ENCODE measurements around the gene NR6A1.

The NR6A1 gene

DNA sequence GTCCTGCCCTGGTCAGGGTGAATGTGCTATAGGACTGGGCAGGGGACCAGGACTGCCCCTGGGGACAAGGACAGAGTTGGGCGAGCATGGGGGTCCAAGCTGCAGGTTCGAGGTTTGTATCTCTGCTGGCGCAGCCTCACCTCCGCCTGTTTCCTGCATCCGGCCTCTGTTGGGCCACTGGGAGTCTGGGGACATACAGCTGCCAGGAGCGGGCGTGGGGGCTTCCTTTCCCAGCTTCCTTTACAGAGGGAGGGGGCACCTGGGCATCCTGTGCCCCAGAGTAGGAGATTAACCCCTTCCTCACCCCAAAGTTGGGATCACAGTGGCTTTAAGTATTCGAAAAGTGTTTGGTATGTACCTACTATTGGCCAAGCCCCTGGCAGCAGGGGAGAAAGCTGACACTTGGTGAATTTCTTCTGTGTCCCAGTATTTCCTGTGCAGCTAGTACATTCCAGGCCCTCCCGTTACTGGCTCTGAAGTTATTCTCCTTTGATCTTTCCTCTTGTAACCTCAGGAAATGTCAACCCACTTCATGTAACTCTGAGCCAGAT lies 24.8 kb upstream of the NR6A1 start:
- DNase-seq: peak; percentile 14

DNA sequence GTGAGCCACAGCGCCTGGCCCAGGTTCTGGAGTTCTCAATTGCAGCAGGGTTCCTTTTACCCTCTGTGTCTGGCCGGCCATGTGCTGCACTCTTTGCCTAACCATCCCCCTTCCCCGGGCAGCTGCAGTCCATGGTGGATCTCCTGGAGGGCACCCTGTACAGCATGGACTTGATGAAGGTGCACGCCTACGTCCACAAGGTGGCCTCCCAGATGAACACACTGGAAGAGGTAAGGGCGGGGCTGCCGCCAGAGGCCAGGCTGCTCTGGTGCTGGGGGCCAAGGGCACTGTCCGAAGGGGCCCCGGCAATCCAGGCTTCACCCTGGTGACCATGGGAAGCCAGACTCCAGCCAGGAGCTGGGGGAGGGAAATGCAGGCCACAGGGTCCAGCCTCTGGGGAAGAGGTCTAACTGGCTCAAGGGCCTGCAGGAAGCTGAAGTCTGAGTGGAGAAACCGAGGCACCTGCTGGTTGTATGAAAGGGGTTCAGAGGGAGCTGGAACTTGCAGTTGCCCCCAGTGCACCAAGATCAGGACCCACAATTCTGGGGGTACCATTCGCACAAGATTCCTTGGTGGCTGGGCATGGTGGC lies 23.9 kb upstream of the NR6A1 start:
- no peak for DNase-seq

- DNase-seq: no peak
Observed at GRCh38 chr9:124793015-124793541, 22.0 kb upstream of the NR6A1 start.

- DNase-seq: no peak
Observed at GRCh38 chr9:124792257-124793014, 21.3 kb upstream of the NR6A1 start.

- no peak for DNase-seq
Observed at GRCh38 chr9:124790801-124791505, 19.8 kb upstream of the NR6A1 start.

- DNase-seq: no peak
Observed at GRCh38 chr9:124790301-124790700, 19.2 kb upstream of the NR6A1 start.

DNA sequence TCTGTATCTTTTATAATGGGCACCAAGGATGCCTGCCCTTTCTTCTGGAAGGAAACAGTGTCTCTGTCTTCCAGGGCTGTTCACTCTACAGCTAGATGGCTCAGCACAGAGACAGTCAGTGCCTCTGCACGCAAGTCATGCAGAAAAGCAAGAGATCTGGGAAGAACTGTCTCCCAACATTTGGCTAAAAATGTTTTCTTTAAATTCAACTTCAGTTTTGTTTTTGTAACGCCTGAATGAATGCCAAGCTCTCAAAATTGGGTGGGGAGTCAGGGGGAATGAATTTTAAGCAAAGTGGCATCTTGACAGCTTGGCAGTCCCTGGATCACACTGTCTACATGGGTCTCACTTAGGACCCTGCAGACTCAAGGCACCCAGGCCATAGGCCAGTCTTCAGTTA lies 18.4 kb upstream of the NR6A1 start:
- DNase-seq: no peak

DNA sequence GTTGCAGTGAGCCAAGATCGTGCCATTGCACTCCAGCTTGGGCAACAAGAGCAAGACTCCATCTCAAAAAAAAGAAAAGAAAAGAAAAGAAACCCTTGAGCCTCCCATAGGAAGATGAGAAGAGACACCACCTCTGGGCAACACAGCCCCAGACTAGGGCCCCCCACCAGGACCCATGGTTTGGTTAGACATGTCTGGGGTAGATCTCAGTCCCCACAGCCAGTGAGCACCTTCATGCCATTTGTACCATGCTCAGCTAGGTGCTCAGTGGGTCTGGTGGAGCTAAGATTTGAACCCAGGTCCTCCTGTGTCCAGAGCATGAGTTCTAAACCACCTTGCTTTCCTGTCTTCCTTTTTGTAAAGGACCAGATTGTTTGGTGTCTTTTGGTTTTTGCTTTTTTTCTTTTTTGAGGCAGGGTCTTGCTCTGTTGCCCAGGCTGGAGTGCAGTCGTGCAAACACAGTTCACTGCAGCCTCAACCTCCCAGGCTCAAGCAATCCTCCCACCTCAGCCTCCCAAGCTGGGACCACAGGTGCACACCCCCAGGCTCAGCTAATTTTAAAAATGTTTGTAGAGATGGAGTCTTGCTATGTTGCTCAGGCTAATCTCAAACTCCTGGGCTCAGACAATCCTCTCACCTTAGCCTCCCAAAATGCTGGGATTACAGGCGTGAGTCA lies 17.6 kb upstream of the NR6A1 start:
- no peak for DNase-seq

DNA sequence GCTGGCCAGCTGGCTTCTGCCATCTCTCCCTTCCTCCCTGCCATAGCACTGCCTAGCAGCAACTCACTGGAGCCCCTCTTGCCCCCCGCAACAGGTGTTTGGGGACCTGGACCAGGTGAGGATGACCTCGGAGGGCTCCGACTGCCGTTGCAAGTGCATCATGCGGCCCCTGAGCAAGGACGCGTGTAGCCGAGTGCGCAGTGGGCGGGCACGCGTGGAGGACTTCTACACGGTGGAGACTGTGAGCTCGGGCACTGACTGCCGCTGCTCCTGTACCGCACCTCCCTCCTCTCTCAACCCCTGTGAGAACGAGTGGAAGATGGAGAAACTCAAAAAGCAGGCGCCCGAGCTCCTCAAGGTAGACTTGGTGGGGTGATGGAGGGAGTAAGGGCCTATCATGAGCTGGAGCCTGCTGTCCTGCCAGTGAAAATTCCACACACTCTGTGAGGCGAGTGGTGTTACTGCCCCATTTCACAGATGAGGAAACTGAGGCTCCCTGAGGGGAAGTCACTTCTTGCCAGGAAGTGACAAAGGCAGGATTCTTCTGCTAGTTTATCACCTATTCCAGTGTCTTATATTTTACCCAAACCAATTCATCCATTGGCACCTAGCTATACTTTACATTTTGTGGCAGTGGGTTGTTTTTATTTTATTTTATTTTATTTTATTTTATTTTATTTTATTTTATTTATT lies 15.9 kb upstream of the NR6A1 start:
- DNase-seq: no peak

GRCh38 chr9:124784509-124784908 lies 13.4 kb upstream of the NR6A1 start:
- DNase-seq: no peak

DNA sequence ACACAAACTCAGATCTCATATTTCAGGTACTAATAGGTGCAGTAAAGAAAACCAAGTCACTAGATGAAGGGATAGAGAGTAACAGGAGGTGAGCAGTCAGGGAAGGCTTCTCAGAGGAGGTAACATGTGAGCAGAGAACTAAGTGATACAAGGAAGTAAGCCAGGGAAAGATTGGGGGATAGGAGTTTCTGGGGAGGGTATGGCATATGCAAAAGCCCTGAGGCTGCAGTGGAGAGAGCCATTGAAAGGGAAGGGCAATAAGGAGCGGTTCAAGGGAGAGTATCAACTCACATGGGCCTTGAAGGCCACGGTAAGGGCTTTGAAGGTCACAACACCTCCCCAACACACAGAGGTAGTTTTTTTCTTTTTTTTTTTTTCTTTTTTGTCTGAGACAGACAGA lies 12.7 kb upstream of the NR6A1 start:
- no peak for DNase-seq

DNA sequence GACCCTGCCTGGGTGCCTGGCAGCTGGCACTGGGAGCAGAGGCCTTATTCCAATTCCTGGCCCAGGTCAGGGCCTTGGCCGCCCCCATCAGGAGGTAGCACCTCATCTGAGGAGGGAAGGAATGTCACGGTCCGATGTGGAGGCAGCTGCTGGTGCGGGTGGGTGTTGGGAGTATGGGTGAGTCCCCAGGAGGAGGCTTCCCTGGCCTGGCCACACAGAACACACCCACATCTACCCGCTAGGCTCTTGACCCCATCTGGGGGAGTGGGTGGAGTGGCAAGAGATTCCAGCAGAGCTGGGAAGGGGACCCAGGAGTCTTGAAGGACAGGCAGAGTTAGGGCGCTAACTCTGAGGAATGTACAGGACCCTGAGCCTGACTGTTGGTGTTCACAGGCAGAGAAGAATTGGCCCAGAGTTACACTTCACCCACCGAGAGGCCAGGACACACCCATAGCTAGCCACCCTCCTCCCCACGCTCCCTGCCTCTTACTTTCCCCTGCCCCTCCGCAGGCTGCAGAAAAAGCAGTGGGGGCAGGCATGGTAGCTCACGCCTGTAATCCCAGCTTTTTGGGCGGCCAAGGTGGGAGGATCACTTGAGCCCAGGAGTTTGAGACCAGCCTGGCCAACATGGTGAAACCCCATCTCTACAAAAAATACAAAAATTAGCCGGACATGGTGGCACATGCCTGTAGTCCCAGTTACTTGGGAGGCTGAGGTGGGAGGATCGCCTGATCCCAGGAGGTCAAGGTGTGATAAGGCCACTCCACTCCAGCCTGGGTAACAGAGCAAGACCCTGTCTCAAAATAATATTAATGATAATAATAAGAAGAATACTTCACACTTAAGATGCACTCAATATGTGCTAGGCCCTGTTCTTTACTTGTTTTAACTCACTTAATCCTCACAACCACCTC lies 11.8 kb upstream of the NR6A1 start:
- DNase-seq: no peak

- DNase-seq: no peak
Observed at GRCh38 chr9:124781967-124782660, 11.0 kb upstream of the NR6A1 start.

- DNase-seq: no peak
Observed at GRCh38 chr9:124780757-124781151, 9.6 kb upstream of the NR6A1 start.

DNA sequence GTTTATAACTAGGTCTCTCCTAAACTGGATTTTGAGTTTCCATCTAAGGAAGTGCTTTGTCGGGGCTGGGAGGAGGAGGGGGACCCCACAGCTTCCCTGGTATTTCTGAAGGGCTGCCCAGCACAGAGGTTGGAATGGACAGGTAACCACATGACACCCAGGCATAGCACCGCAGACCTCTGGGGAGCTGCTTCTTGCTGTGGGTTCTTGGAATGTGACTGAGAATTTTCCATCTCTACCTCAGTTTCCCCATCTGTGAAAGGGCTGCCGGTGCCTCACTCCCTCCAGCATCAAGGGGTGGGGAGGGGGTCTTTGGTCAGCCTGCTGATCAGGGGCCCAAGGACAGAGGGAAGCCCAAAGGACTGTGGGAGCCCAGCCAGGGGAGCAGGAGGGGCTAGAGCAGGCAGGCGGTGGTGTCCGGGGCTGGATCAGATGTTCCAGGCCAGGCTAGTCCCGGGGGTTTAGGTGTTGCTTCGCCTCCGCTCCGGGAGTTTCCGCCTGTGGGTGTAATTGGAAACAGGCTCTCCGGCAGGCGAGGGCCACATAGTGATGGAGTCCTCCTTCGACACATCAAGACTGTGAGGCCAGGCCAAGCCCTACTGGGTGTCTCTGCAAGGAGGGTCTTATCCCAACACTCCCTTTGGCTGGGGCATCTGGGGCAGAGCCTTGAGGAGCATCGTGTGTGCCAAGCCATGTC lies 9.1 kb upstream of the NR6A1 start:
- no peak for DNase-seq

DNA sequence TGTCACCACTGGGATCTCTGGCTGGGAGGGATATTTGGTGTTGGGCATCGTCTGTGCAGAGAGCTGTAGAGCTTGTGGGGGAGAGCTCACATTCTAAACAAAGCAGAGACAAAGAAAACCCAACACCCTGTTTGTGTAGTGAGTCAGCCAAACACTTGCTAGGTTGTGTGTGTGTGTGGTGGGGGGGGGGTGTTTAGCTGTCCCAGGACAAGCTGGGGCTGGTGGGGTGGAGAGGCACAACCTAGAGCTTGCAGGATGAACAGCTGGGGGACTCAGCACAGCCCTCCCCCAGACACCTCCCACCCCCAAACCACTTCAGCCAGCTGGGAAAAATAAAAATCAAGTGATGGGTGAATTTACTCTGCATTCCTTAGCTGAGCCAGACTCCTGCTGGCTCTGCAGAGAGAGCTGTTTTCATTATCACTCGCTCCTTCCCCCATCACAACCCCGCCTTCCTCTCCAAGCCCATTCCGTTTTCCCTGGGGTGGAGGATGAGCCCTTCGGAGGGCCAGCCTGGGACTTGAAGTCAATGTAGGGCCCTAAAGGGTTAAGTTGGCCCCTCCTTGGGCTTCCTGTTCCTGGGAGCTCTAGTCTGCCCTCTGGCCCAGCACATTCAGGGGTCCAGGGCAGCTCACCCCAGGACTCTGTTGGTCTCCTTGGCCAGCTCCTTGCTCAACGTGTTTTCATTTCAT lies 8.4 kb upstream of the NR6A1 start:
- no peak for DNase-seq

- no peak for DNase-seq
Observed at GRCh38 chr9:124778575-124779367, 7.7 kb upstream of the NR6A1 start.

- DNase-seq: no peak
Observed at GRCh38 chr9:124776954-124777648, 6.0 kb upstream of the NR6A1 start, which contains the start of gene OLFML2A. Gene OLFML2A (plus strand): TSS chr9:124777133. CDS start chr9:124777271, 138 bp downstream.

Data from GDM1 (cell line).